Testis (tissue), 3 donors: ENCODE results near the gene RALGPS1. TPM values are rescaled to one million over a fixed set of nuclear protein-coding genes. Genes with fewer than 3 reads are reported as not detected.

Experiments used
- DNase-seq: peaks from one replicate; pipeline ENCODE4 v3.0.0-alpha.2; 2019
- H3K27ac ChIP-seq, 2 donors: fragments of 200-600 bp; sonication (generic); one replicate each; pipeline ENCODE4 v1.5.1; 2019
- H3K27me3 ChIP-seq: fragments of 200-600 bp; sonication (generic); one replicate; pipeline ENCODE4 v1.5.1; 2019
- H3K36me3 ChIP-seq: fragments of 200-600 bp; sonication (generic); one replicate; pipeline ENCODE4 v1.5.1; 2017; ENCODE audit warnings: low read depth; ENCODE audit errors: missing control alignments
- H3K4me1 ChIP-seq: fragments of 200-600 bp; sonication (generic); one replicate; pipeline ENCODE4 v1.5.1; 2019
- H3K4me3 ChIP-seq, 2 donors: fragments of 200-600 bp; sonication (generic); one replicate each; pipeline ENCODE4 v1.5.1; 2017 to 2019
- H3K9me3 ChIP-seq: fragments of 200-600 bp; sonication (generic); one replicate; pipeline ENCODE4 v1.5.1; 2017
- POLR2A ChIP-seq: fragments of 450-650 bp; IDR thresholded peaks from one replicate; pipeline ENCODE4 v1.6.1; 2017; ENCODE audit warnings: antibody characterized with exemption, mild to moderate bottlenecking, moderate library complexity
- WGBS, 2 donors: methylation state at CpG; one replicate each; pipeline ENCODE4 v1.1.5; 2018; 5-methylcytosine and 5-hydroxymethylcytosine counted together
- intact Hi-C: fragments of 100-400 bp; cut with DNase I; formaldehyde crosslinking; loops from one replicate; pipeline ENCODE4 v1.15.1; 2023; ENCODE audit warnings: low total_unique reads
- polyA plus RNA-seq: library from polyadenylated mRNA; stranded (reverse); fragments of 350-450 nt; fragmentation: Illumina TruSeq; extraction: RNeasy Lipid Tissue Mini Kit (QIAGEN cat#74804); gene quantifications from one replicate; pipeline ENCODE4 v1.2.3, GENCODE V29; 2014; ENCODE audit warnings: low read depth, low replicate concordance; ENCODE audit not compliant: insufficient read depth
- total RNA-seq, 2 donors: library from RNA; depleted of rRNA; stranded (reverse); fragments of >200 nt; gene quantifications; one replicate each; pipeline ENCODE4 v1.2.3, GENCODE V29; 2016
- TF ChIP-seq, protein P1 (sequence below), 3 experiments: fragments of 450-650 bp in 2 of 3; fragments of 200-600 bp in 1 of 3; sonication (generic) in 1 of 3; IDR thresholded peaks; one replicate each; pipeline ENCODE4 v1.5.1; 2016 to 2019; ENCODE audit warnings: antibody characterized with exemption in 3 of 3, mild to moderate bottlenecking in 2 of 3, moderate library complexity in 1 of 3

Gene RALGPS1
- total and polyA plus RNA-seq, 3 donors from 2014 or later: 35.9 to 48.6 (median 36.9) TPM

DNA sequence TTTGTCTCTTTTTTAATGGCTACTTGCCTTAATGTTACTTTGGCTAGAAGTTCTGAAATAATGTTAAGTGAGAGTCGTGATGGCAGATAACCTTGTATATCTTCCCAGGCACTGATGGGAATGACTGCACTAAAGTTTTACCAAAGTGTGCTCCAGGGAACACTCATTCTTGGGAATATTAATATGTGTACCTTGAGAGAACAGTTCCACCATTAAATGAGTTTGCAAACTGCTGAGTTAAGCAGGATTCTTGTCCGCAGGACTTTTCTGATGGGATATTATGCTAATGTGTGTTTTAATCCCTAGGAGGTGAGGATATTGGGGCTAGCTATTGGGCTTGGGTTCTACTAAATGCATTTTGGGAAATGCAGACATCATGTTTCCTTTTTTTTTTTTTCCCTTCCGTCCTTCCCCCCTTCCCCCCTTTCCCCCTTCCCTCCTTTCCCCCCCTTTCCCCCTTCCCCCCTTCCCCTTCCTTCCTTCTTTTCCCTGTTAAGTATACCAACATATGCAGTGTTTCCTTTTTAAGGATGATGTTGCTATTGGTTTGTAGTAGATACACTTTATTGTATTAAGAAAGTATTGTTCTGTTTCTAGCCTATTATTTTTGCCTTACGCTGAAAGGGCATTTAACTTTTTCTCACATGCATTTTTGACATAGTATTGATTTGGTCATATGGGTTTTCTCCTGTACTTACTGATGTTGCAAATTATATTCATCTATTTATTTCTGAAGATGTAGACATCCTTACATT lies 38.6 kb upstream of the RALGPS1 start:
- no peak for DNase-seq
- no peak overlapping the region for H3K4me3 ChIP-seq
- intact Hi-C loops: no loop called here
- H3K27ac ChIP-seq: no peak overlapping the region
- no peaks in the 10 kb centered on the region for H3K4me1 ChIP-seq
- H3K9me3 ChIP-seq: no peaks in the 10 kb centered on the region
- 63 to 74% methylated on average over 4 of the region's 4 CpGs for WGBS, 2 donors
- no peaks in the 10 kb centered on the region for H3K36me3 ChIP-seq
- no peaks in the 10 kb centered on the region for H3K27me3 ChIP-seq
- TF ChIP-seq POLR2A: no peak
- TF ChIP-seq, protein P1, sequence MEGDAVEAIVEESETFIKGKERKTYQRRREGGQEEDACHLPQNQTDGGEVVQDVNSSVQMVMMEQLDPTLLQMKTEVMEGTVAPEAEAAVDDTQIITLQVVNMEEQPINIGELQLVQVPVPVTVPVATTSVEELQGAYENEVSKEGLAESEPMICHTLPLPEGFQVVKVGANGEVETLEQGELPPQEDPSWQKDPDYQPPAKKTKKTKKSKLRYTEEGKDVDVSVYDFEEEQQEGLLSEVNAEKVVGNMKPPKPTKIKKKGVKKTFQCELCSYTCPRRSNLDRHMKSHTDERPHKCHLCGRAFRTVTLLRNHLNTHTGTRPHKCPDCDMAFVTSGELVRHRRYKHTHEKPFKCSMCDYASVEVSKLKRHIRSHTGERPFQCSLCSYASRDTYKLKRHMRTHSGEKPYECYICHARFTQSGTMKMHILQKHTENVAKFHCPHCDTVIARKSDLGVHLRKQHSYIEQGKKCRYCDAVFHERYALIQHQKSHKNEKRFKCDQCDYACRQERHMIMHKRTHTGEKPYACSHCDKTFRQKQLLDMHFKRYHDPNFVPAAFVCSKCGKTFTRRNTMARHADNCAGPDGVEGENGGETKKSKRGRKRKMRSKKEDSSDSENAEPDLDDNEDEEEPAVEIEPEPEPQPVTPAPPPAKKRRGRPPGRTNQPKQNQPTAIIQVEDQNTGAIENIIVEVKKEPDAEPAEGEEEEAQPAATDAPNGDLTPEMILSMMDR (IDR thresholded peaks at IDR 0.05): no peak

DNA sequence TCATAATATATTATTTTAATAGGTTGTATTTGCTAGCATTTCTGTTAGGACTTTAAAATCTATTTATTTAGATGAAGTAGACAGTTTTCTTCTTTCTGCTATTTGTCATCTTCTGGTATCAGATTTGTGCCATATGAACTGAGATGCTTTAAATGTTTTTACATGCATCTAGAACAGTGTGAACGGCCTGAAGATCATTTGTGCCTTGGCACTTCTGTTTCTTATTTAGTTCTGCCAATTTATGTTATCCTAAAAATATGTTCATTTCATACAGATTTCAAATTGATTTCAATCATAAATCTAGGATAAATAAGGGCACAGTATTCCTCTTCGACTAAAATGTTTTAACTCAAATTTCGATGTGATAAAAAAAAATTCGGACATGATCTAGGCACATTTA lies 38.1 kb upstream of the RALGPS1 start:
- no peak for DNase-seq
- no peaks in the 10 kb centered on the region for H3K36me3 ChIP-seq
- H3K27me3 ChIP-seq: no peaks in the 10 kb centered on the region
- H3K4me3 ChIP-seq: no peak overlapping the region
- intact Hi-C loops: no loop called here
- no peaks in the 10 kb centered on the region for H3K9me3 ChIP-seq
- TF ChIP-seq, protein P1 (IDR thresholded peaks at IDR 0.05): no peak
- TF ChIP-seq POLR2A: no peak
- H3K4me1 ChIP-seq: no peaks in the 10 kb centered on the region
- 75 to 81% methylated on average over 4 of the region's 4 CpGs for WGBS, 2 donors
- no peak overlapping the region for H3K27ac ChIP-seq

DNA sequence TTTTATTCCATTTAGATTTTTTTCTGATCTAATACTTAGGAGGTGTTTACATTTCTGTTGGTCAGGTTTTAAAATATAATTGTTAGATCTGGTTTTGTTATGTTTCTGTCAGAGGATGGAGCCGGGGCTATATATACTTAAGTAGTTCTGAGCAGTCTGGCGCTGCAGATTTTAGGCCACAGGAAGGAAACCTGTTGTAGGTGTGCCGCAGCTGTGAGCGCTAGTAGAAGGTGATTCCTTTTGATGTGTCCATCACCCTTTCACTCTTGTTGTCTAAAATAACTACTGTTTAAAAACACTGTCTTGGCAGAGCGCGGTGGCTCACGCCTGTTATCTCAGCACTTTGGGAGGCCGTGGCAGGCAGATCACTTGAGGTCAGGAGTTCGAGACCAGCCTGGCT lies 37.2 kb upstream of the RALGPS1 start:
- H3K27me3 ChIP-seq: no peaks in the 10 kb centered on the region
- TF ChIP-seq, protein P1 (IDR thresholded peaks at IDR 0.05): no peak
- no peak for TF ChIP-seq POLR2A
- H3K9me3 ChIP-seq: no peaks in the 10 kb centered on the region
- H3K36me3 ChIP-seq: no peaks in the 10 kb centered on the region
- H3K4me3 ChIP-seq: no peak overlapping the region
- 88 to 94% methylated on average over 9 of the region's 9 CpGs for WGBS, 2 donors
- no peak for DNase-seq
- H3K4me1 ChIP-seq: no peaks in the 10 kb centered on the region
- no peak overlapping the region for H3K27ac ChIP-seq
- intact Hi-C loops: no loop called here

DNA sequence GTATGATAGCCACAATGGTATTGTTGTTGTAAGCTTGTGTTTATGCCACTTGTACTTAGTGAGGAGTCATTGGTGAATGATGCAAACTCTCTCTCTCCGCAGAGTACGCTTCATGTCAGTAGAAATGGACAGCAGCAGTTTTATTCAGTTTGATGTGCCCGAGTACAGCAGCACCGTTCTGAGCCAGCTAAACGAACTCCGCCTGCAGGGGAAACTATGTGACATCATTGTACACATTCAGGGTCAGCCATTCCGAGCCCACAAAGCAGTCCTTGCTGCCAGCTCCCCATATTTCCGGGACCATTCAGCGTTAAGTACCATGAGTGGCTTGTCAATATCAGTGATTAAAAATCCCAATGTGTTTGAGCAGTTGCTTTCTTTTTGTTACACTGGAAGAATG lies 35.3 kb upstream of the RALGPS1 start:
- no peak for DNase-seq
- no peak overlapping the region for H3K27ac ChIP-seq
- 84 to 87% methylated on average over 9 of the region's 9 CpGs for WGBS, 2 donors
- no peaks in the 10 kb centered on the region for H3K27me3 ChIP-seq
- H3K4me3 ChIP-seq: no peak overlapping the region
- H3K36me3 ChIP-seq: no peaks in the 10 kb centered on the region
- no peaks in the 10 kb centered on the region for H3K4me1 ChIP-seq
- no peaks in the 10 kb centered on the region for H3K9me3 ChIP-seq
- TF ChIP-seq POLR2A: no peak
- intact Hi-C loops: no loop called here

DNA sequence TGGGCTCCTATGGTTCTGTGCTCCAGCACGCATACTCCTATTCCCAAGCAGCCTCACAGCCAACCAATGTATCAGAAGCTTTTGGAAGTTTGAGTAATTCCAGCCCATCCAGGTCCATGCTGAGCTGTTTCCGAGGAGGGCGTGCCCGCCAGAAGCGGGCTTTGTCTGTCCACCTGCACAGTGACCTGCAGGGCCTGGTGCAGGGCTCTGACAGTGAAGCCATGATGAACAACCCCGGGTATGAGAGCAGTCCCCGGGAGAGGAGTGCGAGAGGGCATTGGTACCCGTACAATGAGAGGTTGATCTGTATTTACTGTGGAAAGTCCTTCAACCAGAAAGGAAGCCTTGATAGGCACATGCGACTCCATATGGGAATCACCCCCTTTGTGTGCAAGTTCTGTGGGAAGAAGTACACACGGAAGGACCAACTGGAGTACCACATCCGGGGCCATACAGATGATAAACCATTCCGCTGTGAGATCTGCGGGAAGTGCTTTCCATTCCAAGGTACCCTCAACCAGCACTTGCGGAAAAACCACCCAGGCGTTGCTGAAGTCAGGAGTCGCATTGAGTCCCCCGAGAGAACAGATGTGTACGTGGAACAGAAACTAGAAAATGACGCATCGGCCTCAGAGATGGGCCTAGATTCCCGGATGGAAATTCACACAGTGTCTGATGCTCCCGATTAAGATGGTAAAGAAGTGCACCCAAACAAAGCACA lies 34.2 kb upstream of the RALGPS1 start:
- Histone ChIP-seq H3K4me3 (no peak overlapping the region), H3K27me3 (no peaks in the 10 kb centered on the region), H3K9me3 (no peaks in the 10 kb centered on the region), H3K4me1 (no peaks in the 10 kb centered on the region), H3K36me3 (no peaks in the 10 kb centered on the region), H3K27ac (no peak overlapping the region)
- WGBS, 2 donors: 84 to 91% methylated on average over 23 of the region's 23 CpGs
- TF ChIP-seq, protein P1 (IDR thresholded peaks at IDR 0.05): no peak
- TF ChIP-seq POLR2A: no peak
- DNase-seq: no peak
- intact Hi-C loops: no loop called here
